K562 (cell line): Measurements from ENCODE around the gene LETM1. TPM values are rescaled to one million over a fixed set of nuclear protein-coding genes. Genes with fewer than 3 reads are reported as not detected.

Experiments used
- ATAC-seq: fragments of 200-7000 bp; cut with Tn5 transposase; 3 replicates; pipeline ENCODE4 v1.9.1; 2020; ENCODE audit warnings: moderate library complexity
- BruUV-seq: library from RNA; stranded (reverse); fragments of 400-500 nt; replicated peaks from 2 replicates; lab custom pipeline; 2021; lab: Mats Ljungman, UMichigan
- CTCF ChIA-PET: fragments of 300-600 bp; formaldehyde crosslinking; extraction: SDS; loops from one replicate; lab custom pipeline; 2021; ENCODE audit warnings: low intra/inter-chr PET ratio; lab: Yijun Ruan, JAX
- POLR2A ChIA-PET: fragments of 300-600, 350-650 bp; sonication (Branson Sonifier 250); formaldehyde crosslinking; extraction: SDS; loops from one replicate; lab custom pipeline; 2021; ENCODE audit warnings: antibody characterized with exemption, inconsistent platforms; lab: Yijun Ruan, JAX
- DNase-seq, 4 experiments: peaks; one replicate each; pipeline versions ENCODE4 v3.0.0 to v3.0.0-alpha.2; 2011 to 2018; ENCODE audit warnings: low spot score in 3 of 4, mixed read lengths in 3 of 4; ENCODE audit errors: extremely low read depth in 1 of 4
- FAIRE-seq: peaks from 2 replicates; lab custom pipeline; 2011; peaks lifted over from hg19 to GRCh38; lab: Jason Lieb, UNC
- H2AFZ ChIP-seq: 2 replicates; pipeline ENCODE4 v1.6.0; 2011; ENCODE audit warnings: low read depth, low read length, control low read depth, inconsistent platforms
- H3K27ac ChIP-seq: fragments of 200-600 bp; 3 replicates; pipeline ENCODE4 v1.8.0; 2011; ENCODE audit warnings: low read depth, mild to moderate bottlenecking, control low read depth, inconsistent platforms, low read length, moderate library complexity, mixed read lengths; ENCODE audit errors: extremely low read depth
- H3K27me3 ChIP-seq, 2 experiments: fragments of 300-600 bp in 1 of 2; 2 replicates in 1 of 2; 3 replicates in 1 of 2; pipeline versions ENCODE4 v1.6.0 to v1.8.0; 2011; ENCODE audit warnings: inconsistent platforms in 2 of 2, low read length in 2 of 2, mild to moderate bottlenecking in 1 of 2, mixed read lengths in 1 of 2, moderate library complexity in 1 of 2; ENCODE audit not compliant: control insufficient read depth in 2 of 2, insufficient read depth in 2 of 2
- H3K36me3 ChIP-seq: fragments of 300-600 bp; 3 replicates; pipeline ENCODE4 v1.8.0; 2011; ENCODE audit warnings: mild to moderate bottlenecking, low read length, inconsistent platforms; ENCODE audit not compliant: control insufficient read depth, insufficient read depth
- H3K4me1 ChIP-seq, 2 experiments: fragments of 200-600 bp in 1 of 2; replicated peaks in 1 of 2; 2 replicates in 1 of 2; 3 replicates in 1 of 2; pipeline versions ENCODE4 v1.5.1 to v1.8.0; 2011; ENCODE audit warnings: inconsistent platforms in 2 of 2, low read length in 2 of 2, mild to moderate bottlenecking in 1 of 2, mixed read lengths in 1 of 2, moderate library complexity in 1 of 2; ENCODE audit not compliant: control insufficient read depth in 2 of 2, insufficient read depth in 2 of 2
- H3K4me2 ChIP-seq: 2 replicates; pipeline ENCODE4 v1.6.1; 2011; ENCODE audit warnings: low read length, control low read depth, inconsistent platforms, mixed read lengths; ENCODE audit not compliant: insufficient read depth
- H3K4me3 ChIP-seq: fragments of 200-600 bp; sonication (generic), shearing (Covaris generic); 2 replicates; pipeline ENCODE4 v1.5.1; 2016; ENCODE audit warnings: control low read depth, inconsistent platforms
- H3K79me2 ChIP-seq: fragments of 200-600 bp; 3 replicates; pipeline ENCODE4 v1.8.0; 2011; ENCODE audit warnings: low read length, inconsistent platforms; ENCODE audit not compliant: control insufficient read depth, insufficient read depth
- H3K9ac ChIP-seq, 2 experiments: 2 replicates each; pipeline versions ENCODE4 v1.6.0 to v1.6.1; 2011; ENCODE audit warnings: low read depth in 2 of 2, low read length in 2 of 2, control low read depth in 1 of 2, inconsistent platforms in 1 of 2, mild to moderate bottlenecking in 1 of 2, mixed read lengths in 1 of 2; ENCODE audit not compliant: insufficient read depth in 1 of 2
- H3K9me1 ChIP-seq: one replicate; pipeline ENCODE4 v1.6.0; 2011; ENCODE audit warnings: inconsistent platforms, mild to moderate bottlenecking, low read length, moderate library complexity; ENCODE audit not compliant: control insufficient read depth, insufficient read depth
- H3K9me3 ChIP-seq: replicated peaks from 2 replicates; pipeline ENCODE4 v1.5.1; 2011; ENCODE audit warnings: low read depth, low read length, inconsistent platforms; ENCODE audit not compliant: control insufficient read depth, insufficient read depth
- H4K20me1 ChIP-seq: replicated peaks from 2 replicates; pipeline ENCODE4 v1.6.1; 2011; ENCODE audit warnings: low read length, inconsistent platforms, mixed read lengths; ENCODE audit not compliant: control insufficient read depth, insufficient read depth
- ASH1L ChIP-seq: fragments of 450-650 bp; IDR thresholded peaks from 2 replicates; pipeline ENCODE4 v1.6.1; 2018; ENCODE audit warnings: borderline replicate concordance, mild to moderate bottlenecking, low read depth; ENCODE audit not compliant: partially characterized antibody
- CAMTA2 ChIP-seq: fragments of 250-450 bp; sonication (Bioruptor Pico); conservative IDR thresholded peaks from 2 replicates; pipeline ENCODE4 v1.5.1; 2022
- ELF1 ChIP-seq: fragments of 200-800 bp; sonication (Bioruptor generic); IDR thresholded peaks from 2 replicates; pipeline ENCODE4 v1.6.1; 2016; ENCODE audit warnings: missing genetic modification characterization, missing compliant biosample characterization
- POLR3A ChIP-seq: IDR thresholded peaks from 2 replicates; pipeline ENCODE4 v1.6.1; 2011; ENCODE audit warnings: borderline replicate concordance, mild to moderate bottlenecking, moderate library complexity; ENCODE audit not compliant: insufficient read length, insufficient read depth; ENCODE audit errors: extremely low read depth
- RBFOX2 ChIP-seq: fragments of 200-400 bp; formaldehyde crosslinking; IDR thresholded peaks from 2 replicates; pipeline ENCODE4 v1.6.1; 2017; ENCODE audit warnings: low read depth, mild to moderate bottlenecking, low read length, moderate library complexity
- ZNF184 ChIP-seq: sonication (generic); formaldehyde crosslinking; IDR thresholded peaks from 2 replicates; pipeline ENCODE4 v1.5.0; 2020; ENCODE audit warnings: missing genetic modification reagents
- WGBS: fragments of 100-300 bp; shearing (Covaris generic); methylation state at CpG from one replicate; pipeline ENCODE4 v1.1.6; 2016; ENCODE audit warnings: low coverage, mixed read lengths; ENCODE audit not compliant: insufficient coverage; ENCODE audit errors: missing lambda C conversion rate; 5-methylcytosine and 5-hydroxymethylcytosine counted together
- in situ Hi-C: fragments of 300-500 bp; cut with MboI; formaldehyde crosslinking; loops from 4 replicates; pipeline ENCODE4 v1.15.0; 2018; ENCODE audit warnings: inconsistent platforms, mixed read lengths
- intact Hi-C: fragments of 100-400 bp; cut with micrococcal nuclease; formaldehyde crosslinking; loops from 2 replicates; pipeline ENCODE4 v1.14.2; 2022
- polyA plus RNA-seq, 8 experiments: library from polyadenylated mRNA; depleted of rRNA in 4 of 8; stranded (reverse) in 5 of 8; unstranded in 3 of 8; fragments of >200 nt; fragmentation: Nextera tagmentation in 2 of 8; fragmentation: Illumina TruSeq in 1 of 8; extraction: Ambion mirVana in 2 of 8; extraction: Trizol in 1 of 8; gene quantifications; 2 replicates each; pipeline versions ENCODE4 v1.2.1 to v1.2.3, GENCODE V29; 2011 to 2014; ENCODE audit warnings: inconsistent platforms in 1 of 8, missing spikeins in 1 of 8
- total RNA-seq, 7 experiments: library from RNA; depleted of rRNA in 6 of 7; stranded (reverse); fragments of >200 nt in 6 of 7; fragmentation: Illumina TruSeq in 2 of 7; extraction: Trizol in 2 of 7; gene quantifications; 2 replicates each; pipeline versions ENCODE4 v1.2.1 to v1.2.3, GENCODE V29; 2011 to 2021; ENCODE audit warnings: low replicate concordance in 1 of 7

The LETM1 gene
- total and polyA plus RNA-seq, 9 of the 15 experiments (the other 6 are each of a cell fraction or from before 2014, with no cell fraction given), result 3.9 to 109 (median 35.0) TPM

DNA sequence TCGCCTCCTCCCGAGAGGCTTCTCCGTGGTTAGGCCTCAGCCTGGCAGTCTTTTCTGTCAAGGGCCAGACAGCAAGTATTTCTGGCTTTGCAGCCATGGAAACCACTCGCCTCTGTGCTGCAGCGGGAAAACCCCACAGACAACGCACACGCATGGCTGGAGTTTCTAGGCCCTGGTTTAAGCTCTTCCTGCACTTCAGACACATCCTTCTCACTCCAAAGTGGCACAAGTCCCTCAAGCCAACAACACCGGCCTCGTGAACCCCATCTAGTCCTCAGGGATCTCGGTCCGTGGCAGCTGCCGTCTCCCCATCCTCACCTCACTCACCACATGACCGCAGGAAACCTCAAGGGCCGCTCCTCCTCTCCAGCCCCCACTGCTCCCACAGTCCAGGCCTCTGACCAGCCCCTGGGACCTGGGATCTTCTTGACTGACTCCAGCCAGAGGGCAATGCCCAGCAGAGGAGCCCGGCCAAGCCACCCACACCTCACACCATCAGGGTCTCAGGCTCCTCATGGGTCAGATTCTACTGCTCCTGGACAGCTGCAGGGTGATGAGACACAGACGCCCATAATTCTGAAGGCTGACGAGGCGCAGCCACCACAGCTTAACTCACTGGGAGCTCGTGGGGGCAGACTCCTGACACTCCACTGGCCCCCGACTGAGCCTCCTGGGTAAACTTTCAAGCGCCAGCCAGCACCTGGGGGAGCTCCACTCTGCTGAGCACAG, 21.7 kb downstream of the LETM1 start:
- no peak overlapping the region for H3K4me3 ChIP-seq
- no peaks in the 10 kb centered on the region; a peak in 2 of 5 replicates for H3K4me1 ChIP-seq
- no peaks in the 10 kb centered on the region; the same call in 2 of the 3 replicates for H3K79me2 ChIP-seq
- H2AFZ ChIP-seq, result no peak overlapping the region
- TF ChIP-seq ELF1 (tag) (no peak), POLR3A (no peak), CAMTA2 (no peak), ZNF184 (CRISPR knock-in tag) (no peak), RBFOX2 (no peak), ASH1L (no peak)
- ChIA-PET CTCF (interaction anchor here (1.1 kb wide), 1 partner anchor 76 kb away, joined by 3 read pairs; no protein-coding TSS in a partner anchor), POLR2A (interaction anchor here (0.7 to 1.0 kb wide), 2 partner anchors 9 to 49 kb away, joined by 4 read pairs; no protein-coding TSS in a partner anchor)
- peaks cover 10% of the 10 kb centered on the region for H4K20me1 ChIP-seq
- no peak overlapping the region for H3K27ac ChIP-seq
- H3K27me3 ChIP-seq, result no peaks in the 10 kb centered on the region
- no peak overlapping the region for H3K4me2 ChIP-seq
- WGBS, result 92% methylated on average over 17 of the region's 21 CpGs
- TSS peak; percentile 22 for BruUV-seq
- DNase-seq (no peak), FAIRE-seq (no peak), ATAC-seq (no peak)
- no peaks in the 10 kb centered on the region for H3K9me3 ChIP-seq
- peaks cover 96% of the 10 kb centered on the region; the same call in 2 of the 3 replicates for H3K36me3 ChIP-seq
- in situ Hi-C loops, result no loop called here
- peaks cover 2% of the 10 kb centered on the region for H3K9me1 ChIP-seq
- H3K9ac ChIP-seq, result no peak overlapping the region
- intact Hi-C loops, result no loop called here
